Left lung (tissue), 10 donors: ENCODE data around the gene HDLBP. TPM values are rescaled to one million over a fixed set of nuclear protein-coding genes. Genes with fewer than 3 reads are reported as not detected.

Experiments used
- ATAC-seq: fragments of 200-7000 bp; cut with Tn5 transposase; one replicate; pipeline ENCODE4 v1.9.1; 2020; ENCODE audit warnings: moderate library complexity
- DNase-seq, 4 donors: peaks; one replicate each; pipeline ENCODE4 v3.0.0-alpha.2; 2013 to 2020
- H3K27ac ChIP-seq, 2 donors: fragments of 200-600 bp; sonication (generic) in 1 of 2; one replicate each; pipeline versions ENCODE4 v1.5.0 to v1.8.0; 2020 to 2021
- H3K27me3 ChIP-seq, 2 donors: fragments of 200-600 bp; sonication (generic) in 1 of 2; one replicate each; pipeline versions ENCODE4 v1.5.0 to v1.8.0; 2020 to 2021
- H3K36me3 ChIP-seq, 2 donors: fragments of 200-600 bp; sonication (generic) in 1 of 2; one replicate each; pipeline versions ENCODE4 v1.5.0 to v1.8.0; 2020 to 2021
- H3K4me1 ChIP-seq, 2 donors: fragments of 200-600 bp; one replicate each; pipeline ENCODE4 v1.8.0; 2021
- H3K4me3 ChIP-seq, 2 donors: fragments of 200-600 bp; sonication (generic) in 1 of 2; one replicate each; pipeline versions ENCODE4 v1.5.0 to v1.8.0; 2020 to 2021; ENCODE audit warnings: mild to moderate bottlenecking in 1 of 2
- H3K9me3 ChIP-seq, 2 donors: fragments of 200-600 bp; sonication (generic) in 1 of 2; one replicate each; pipeline versions ENCODE4 v1.5.0 to v1.8.0; 2020 to 2021
- intact Hi-C, 2 donors: fragments of 100-400 bp; cut with DNase I; formaldehyde crosslinking; loops; one replicate each; pipeline versions ENCODE4 v1.11.2 to v1.14.2; 2022
- polyA plus RNA-seq, 6 donors: library from polyadenylated mRNA; unstranded; fragments of 120-200 nt; gene quantifications; one replicate each; pipeline ENCODE4 v1.2.1, GENCODE V29; 2013; ENCODE audit not compliant: insufficient read length in 6 of 6
- total RNA-seq, 2 donors: library from RNA; stranded (reverse); fragmentation: NEBNext Ultra II Directional; extraction: Animal tissue kit (Norgen Biotek cat#: 25700); gene quantifications; one replicate each; pipeline ENCODE4 v1.2.1, GENCODE V29; 2021
- TF ChIP-seq, protein P1 (sequence below), 2 donors: fragments of 200-600 bp; sonication (generic) in 1 of 2; IDR thresholded peaks; one replicate each; pipeline versions ENCODE4 v1.5.0 to v1.8.0; 2021; ENCODE audit warnings: antibody characterized with exemption in 2 of 2
- donor health status: DM: no; HTN: yes; CAD: no.
- donor health status: DM: no; HTN: no; CAD: no.

The HDLBP gene
- total and polyA plus RNA-seq, 8 donors = 369 to 567 (median 401) TPM

DNA sequence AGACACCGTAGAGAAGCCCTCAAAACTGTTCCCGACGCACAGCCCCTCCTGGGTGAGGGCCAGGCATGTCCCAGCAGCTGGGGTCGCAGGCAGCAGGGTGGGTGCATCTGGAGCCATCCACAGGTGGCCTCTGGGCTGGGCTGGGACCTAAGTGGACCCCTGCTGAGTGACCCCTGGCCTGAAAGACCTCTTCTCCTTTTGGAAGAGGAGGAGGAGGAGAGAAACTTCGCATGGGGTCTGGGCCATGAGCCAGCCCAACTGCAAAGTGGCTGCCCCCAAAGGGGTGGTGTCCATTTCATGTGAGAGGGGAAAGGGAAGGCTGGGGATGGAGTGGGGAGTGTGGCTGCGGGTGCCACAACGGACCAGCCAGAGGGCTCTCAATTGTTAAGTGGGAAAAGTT, 101.9 kb downstream of the HDLBP start:
- peaks cover 0 to 8% of the 10 kb centered on the region in 2 donors for H3K27me3 ChIP-seq
- peaks cover under 1 to 10% of the 10 kb centered on the region in 2 donors for H3K4me1 ChIP-seq
- ATAC-seq (no peak), DNase-seq (no peak)
- H3K9me3 ChIP-seq = no peaks in the 10 kb centered on the region
- no peak overlapping the region for H3K4me3 ChIP-seq
- intact Hi-C loops = no loop called here
- TF ChIP-seq, protein P1, sequence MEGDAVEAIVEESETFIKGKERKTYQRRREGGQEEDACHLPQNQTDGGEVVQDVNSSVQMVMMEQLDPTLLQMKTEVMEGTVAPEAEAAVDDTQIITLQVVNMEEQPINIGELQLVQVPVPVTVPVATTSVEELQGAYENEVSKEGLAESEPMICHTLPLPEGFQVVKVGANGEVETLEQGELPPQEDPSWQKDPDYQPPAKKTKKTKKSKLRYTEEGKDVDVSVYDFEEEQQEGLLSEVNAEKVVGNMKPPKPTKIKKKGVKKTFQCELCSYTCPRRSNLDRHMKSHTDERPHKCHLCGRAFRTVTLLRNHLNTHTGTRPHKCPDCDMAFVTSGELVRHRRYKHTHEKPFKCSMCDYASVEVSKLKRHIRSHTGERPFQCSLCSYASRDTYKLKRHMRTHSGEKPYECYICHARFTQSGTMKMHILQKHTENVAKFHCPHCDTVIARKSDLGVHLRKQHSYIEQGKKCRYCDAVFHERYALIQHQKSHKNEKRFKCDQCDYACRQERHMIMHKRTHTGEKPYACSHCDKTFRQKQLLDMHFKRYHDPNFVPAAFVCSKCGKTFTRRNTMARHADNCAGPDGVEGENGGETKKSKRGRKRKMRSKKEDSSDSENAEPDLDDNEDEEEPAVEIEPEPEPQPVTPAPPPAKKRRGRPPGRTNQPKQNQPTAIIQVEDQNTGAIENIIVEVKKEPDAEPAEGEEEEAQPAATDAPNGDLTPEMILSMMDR (IDR thresholded peaks at IDR 0.05) = no peak
- no peaks in the 10 kb centered on the region for H3K36me3 ChIP-seq
- H3K27ac ChIP-seq = no peak overlapping the region

DNA sequence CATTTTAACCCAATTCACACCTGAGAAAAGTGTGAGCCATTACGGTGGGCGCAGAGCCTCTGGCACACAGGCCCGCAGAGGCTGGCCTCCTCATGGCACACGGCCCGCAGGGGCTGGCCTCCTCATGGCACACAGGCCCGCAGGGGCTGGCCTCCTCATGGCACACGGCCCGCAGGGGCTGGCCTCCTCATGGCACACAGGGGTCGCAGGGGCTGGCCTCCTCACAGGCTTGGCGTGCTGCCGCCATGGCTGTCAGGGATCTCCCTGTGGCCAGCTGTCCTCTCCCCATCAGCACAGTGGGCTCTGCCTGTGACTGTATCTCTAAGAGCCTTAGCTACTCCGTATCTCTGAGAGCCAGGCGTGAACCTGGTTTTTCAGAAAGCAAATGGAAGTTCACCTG, 102.4 kb downstream of the HDLBP start:
- Histone ChIP-seq H3K27me3 (peaks cover 0 to 8% of the 10 kb centered on the region in 2 donors), H3K4me1 (peaks cover 0 to 6% of the 10 kb centered on the region in 2 donors), H3K4me3 (no peak overlapping the region), H3K27ac (no peak overlapping the region), H3K9me3 (no peaks in the 10 kb centered on the region), H3K36me3 (no peaks in the 10 kb centered on the region)
- TF ChIP-seq, protein P1 (IDR thresholded peaks at IDR 0.05) = no peak
- ATAC-seq (no peak), DNase-seq (no peak)
- intact Hi-C loops = no loop called here

DNA sequence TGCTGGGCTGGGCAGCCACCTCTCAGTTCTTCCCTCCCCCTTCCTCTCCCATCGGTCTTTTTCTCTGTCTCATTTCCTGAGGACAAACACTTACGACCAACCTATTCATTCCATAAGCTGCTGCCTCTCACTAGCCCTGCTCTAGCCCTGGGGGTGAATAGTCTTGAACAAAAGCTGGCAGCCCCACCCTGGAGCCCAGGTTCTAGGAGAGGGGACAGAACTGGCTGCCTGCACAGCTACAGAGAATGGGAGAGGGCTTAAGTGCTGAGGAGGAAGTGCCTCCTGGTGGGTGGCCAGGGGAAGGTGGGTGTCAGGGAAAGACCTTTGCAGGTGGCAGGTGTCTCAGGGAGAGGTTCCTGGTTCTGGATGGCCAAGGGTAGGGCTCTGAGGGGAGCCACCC, 104.2 kb downstream of the HDLBP start:
- H3K4me3 ChIP-seq = no peak overlapping the region
- TF ChIP-seq, protein P1 (IDR thresholded peaks at IDR 0.05) = no peak
- no peaks in the 10 kb centered on the region for H3K36me3 ChIP-seq
- no peaks in the 10 kb centered on the region for H3K27me3 ChIP-seq
- intact Hi-C loops = no loop called here
- no peak overlapping the region for H3K27ac ChIP-seq
- ATAC-seq (no peak), DNase-seq (no peak)
- no peaks in the 10 kb centered on the region for H3K4me1 ChIP-seq
- no peaks in the 10 kb centered on the region for H3K9me3 ChIP-seq

GRCh38 chr2:241209271-241209670, 106.2 kb downstream of the HDLBP start:
- ATAC-seq = no peak
- H3K36me3 ChIP-seq = no peaks in the 10 kb centered on the region
- TF ChIP-seq, protein P1 (IDR thresholded peaks at IDR 0.05) = no peak

GRCh38 chr2:241208058-241208457, 107.4 kb downstream of the HDLBP start:
- intact Hi-C loops = no loop called here
- H3K4me3 ChIP-seq = no peak overlapping the region
- no peaks in the 10 kb centered on the region for H3K27me3 ChIP-seq
- no peaks in the 10 kb centered on the region for H3K4me1 ChIP-seq
- no peaks in the 10 kb centered on the region for H3K36me3 ChIP-seq
- DNase-seq (no peak), ATAC-seq (no peak)
- no peaks in the 10 kb centered on the region for H3K9me3 ChIP-seq
- no peak overlapping the region for H3K27ac ChIP-seq
- TF ChIP-seq, protein P1 (IDR thresholded peaks at IDR 0.05) = no peak

More at GRCh38 chr2:241209271-241209670, 106.2 kb downstream of the HDLBP start:
- no peaks in the 10 kb centered on the region for H3K9me3 ChIP-seq
- H3K27ac ChIP-seq = no peak overlapping the region
- H3K4me1 ChIP-seq = no peaks in the 10 kb centered on the region
- no peak for DNase-seq
- H3K27me3 ChIP-seq = no peaks in the 10 kb centered on the region
- intact Hi-C loops = no loop called here
- H3K4me3 ChIP-seq = no peak overlapping the region
